Activated effector memory CD4-positive, alpha-beta T cell treated with anti-CD3 and anti-CD28 coated beads, Interleukin-2, amount 50 U/mL, for 16 hours (primary cell): ENCODE results near the gene MIX23.

Experiments used
- DNase-seq: peaks from one replicate; pipeline ENCODE4 v3.0.0-alpha.2; 2020

The MIX23 gene

GRCh38 chr3:122382888-122383666 lies at the start of gene MIX23:
Gene MIX23, minus strand, starts transcription at chr3:122383231. Its CDS starts 7 bp downstream, at chr3:122383224.
- peak; percentile 94 for DNase-seq

GRCh38 chr3:122430371-122430770 lies 47.3 kb upstream of the MIX23 start:
- DNase-seq: no peak

- DNase-seq: no peak
These were observed 44.9 kb upstream of the MIX23 start for GRCh38 chr3:122427857-122428471.

GRCh38 chr3:122421836-122422235 lies 38.8 kb upstream of the MIX23 start:
- DNase-seq: no peak

GRCh38 chr3:122421101-122421500 lies 38.1 kb upstream of the MIX23 start:
- no peak for DNase-seq

- DNase-seq: no peak
These were observed 33.9 kb upstream of the MIX23 start for GRCh38 chr3:122416966-122417365.

GRCh38 chr3:122415762-122416654 lies 33.0 kb upstream of the MIX23 start, which contains the start of gene WDR5B:
Gene WDR5B, minus strand, starts transcription at chr3:122416062. Its CDS starts 534 bp downstream, at chr3:122415528.
- DNase-seq: peak; percentile 99

- peak; percentile 75 for DNase-seq
These were observed 32.2 kb upstream of the MIX23 start for GRCh38 chr3:122415104-122415744.

- DNase-seq: no peak
These were observed 31.4 kb upstream of the MIX23 start for GRCh38 chr3:122414391-122414790.

GRCh38 chr3:122410639-122411038 lies 27.6 kb upstream of the MIX23 start:
- no peak for DNase-seq

GRCh38 chr3:122410111-122410510 lies 27.1 kb upstream of the MIX23 start:
- no peak for DNase-seq

GRCh38 chr3:122409446-122409845 lies 26.4 kb upstream of the MIX23 start:
- no peak for DNase-seq

GRCh38 chr3:122407946-122408345 lies 24.9 kb upstream of the MIX23 start:
- DNase-seq: no peak

GRCh38 chr3:122406198-122406597 lies 23.2 kb upstream of the MIX23 start:
- no peak for DNase-seq

GRCh38 chr3:122405015-122405414 lies 22.0 kb upstream of the MIX23 start:
- DNase-seq: no peak

- no peak for DNase-seq
These were observed 20.5 kb upstream of the MIX23 start for GRCh38 chr3:122403489-122403888.

GRCh38 chr3:122398920-122399319 lies 15.9 kb upstream of the MIX23 start:
- DNase-seq: no peak

- DNase-seq: no peak
These were observed 14.2 kb upstream of the MIX23 start for GRCh38 chr3:122397201-122397600.

- DNase-seq: no peak
These were observed 13.5 kb upstream of the MIX23 start for GRCh38 chr3:122396511-122396910.

GRCh38 chr3:122395582-122395981 lies 12.6 kb upstream of the MIX23 start:
- DNase-seq: no peak

GRCh38 chr3:122394173-122394572 lies 11.1 kb upstream of the MIX23 start:
- no peak for DNase-seq

GRCh38 chr3:122392868-122393844 lies 10.1 kb upstream of the MIX23 start:
- no peak for DNase-seq
